ENCODE results near the gene LTBP4.
"Not testable (repeated sequence)": the region's sequence is repeated elsewhere in the genome, so short reads cannot be mapped to it uniquely, and the experiment has no call there.

LTBP4 gene

GRCh38 chr19:40576151-40576584 is 25.0 kb upstream of the LTBP4 start:
- no peak for DNase-seq

- peak; percentile 92 to 94 for DNase-seq
Measured at GRCh38 chr19:40576585-40577451, 24.4 kb upstream of the LTBP4 start, which contains the start of gene SHKBP1. Gene SHKBP1 (plus strand): TSS chr19:40576873. CDS start chr19:40576900, 27 bp downstream.

- DNase-seq = peak in 1 of 2 donors; percentile 47
Measured at GRCh38 chr19:40578442-40578908, 22.7 kb upstream of the LTBP4 start.

- no peak for DNase-seq
Measured at GRCh38 chr19:40580619-40581018, 20.6 kb upstream of the LTBP4 start.

- DNase-seq = no peak
Measured at GRCh38 chr19:40581531-40581930, 19.6 kb upstream of the LTBP4 start.

GRCh38 chr19:40582467-40582866 is 18.7 kb upstream of the LTBP4 start:
- DNase-seq = no peak

- no peak for DNase-seq
Measured at GRCh38 chr19:40583283-40583682, 17.9 kb upstream of the LTBP4 start.

- no peak for DNase-seq
Measured at GRCh38 chr19:40584007-40584406, 17.2 kb upstream of the LTBP4 start.

GRCh38 chr19:40585241-40585981 is 15.8 kb upstream of the LTBP4 start:
- peak in 1 of 2 donors; percentile 51 for DNase-seq

- no peak for DNase-seq
Measured at GRCh38 chr19:40585982-40586422, 15.2 kb upstream of the LTBP4 start.

- no peak for DNase-seq
Measured at GRCh38 chr19:40586611-40587010, 14.6 kb upstream of the LTBP4 start.

- DNase-seq = no peak
Measured at GRCh38 chr19:40588110-40588854, 12.9 kb upstream of the LTBP4 start.

GRCh38 chr19:40588926-40589569 is 12.1 kb upstream of the LTBP4 start:
- no peak for DNase-seq

- DNase-seq = no peak
Measured at GRCh38 chr19:40589591-40590429, 11.4 kb upstream of the LTBP4 start.

- DNase-seq = no peak
Measured at GRCh38 chr19:40590464-40591265, 10.5 kb upstream of the LTBP4 start.

GRCh38 chr19:40591724-40592123 is 9.4 kb upstream of the LTBP4 start:
- not testable (repeated sequence) for DNase-seq

- DNase-seq = peak; percentile 32 to 47
Measured at GRCh38 chr19:40592170-40592569, 9.0 kb upstream of the LTBP4 start.

- DNase-seq = no peak
Measured at GRCh38 chr19:40594255-40594654, 6.9 kb upstream of the LTBP4 start.

- no peak for DNase-seq
Measured at GRCh38 chr19:40594657-40595091, 6.5 kb upstream of the LTBP4 start.

- peak in 1 of 2 donors; percentile 31 for DNase-seq
Measured at GRCh38 chr19:40596608-40597328, 4.4 kb upstream of the LTBP4 start.
